GM13977 (cell line): ENCODE measurements around the gene ABCA1.
"Not testable (repeated sequence)": the region's sequence is repeated elsewhere in the genome, so short reads cannot be mapped to it uniquely, and the experiment has no call there.

Source experiments
- DNase-seq: peaks from one replicate; pipeline ENCODE4 v3.0.0; 2012; ENCODE audit warnings: low spot score
- in situ Hi-C: fragments of 300-500 bp; cut with MboI; formaldehyde crosslinking; loops from one replicate; pipeline ENCODE4 v1.12.0; 2022; ENCODE audit warnings: low sequenced_read_pairs, low pct_unique_long_range_greater_than_20kb, mixed read lengths, inconsistent platforms; ENCODE audit not compliant: unreplicated experiment
- TF ChIP-seq, protein P1 (sequence below): IDR thresholded peaks from 2 replicates; pipeline ENCODE4 v1.5.1; 2012; ENCODE audit warnings: mild to moderate bottlenecking, control low read depth; ENCODE audit not compliant: insufficient read depth; ENCODE audit errors: extremely low read depth, missing control alignments

The ABCA1 gene

DNA sequence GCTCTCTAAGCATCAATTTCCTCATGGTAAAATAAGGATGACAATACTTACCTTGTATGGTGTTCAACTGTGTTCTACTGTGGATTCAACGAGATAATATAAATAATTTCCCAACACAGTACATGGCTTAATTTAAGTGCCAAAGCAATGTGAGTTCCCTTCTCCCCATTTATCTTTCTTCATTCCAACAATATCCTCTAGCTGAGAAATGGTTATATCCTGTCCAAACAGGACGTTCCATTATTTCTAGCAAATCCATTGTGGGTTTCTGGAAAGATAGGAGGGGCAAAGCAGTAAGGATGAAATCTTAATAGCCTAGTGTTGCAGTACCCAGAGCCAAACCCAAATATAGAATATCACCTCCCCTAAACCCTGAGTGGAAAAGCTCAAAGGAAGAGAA lies 22.0 kb downstream of the ABCA1 start:
- no peak for DNase-seq
- in situ Hi-C loops, result no loop called here
- TF ChIP-seq, protein P1, sequence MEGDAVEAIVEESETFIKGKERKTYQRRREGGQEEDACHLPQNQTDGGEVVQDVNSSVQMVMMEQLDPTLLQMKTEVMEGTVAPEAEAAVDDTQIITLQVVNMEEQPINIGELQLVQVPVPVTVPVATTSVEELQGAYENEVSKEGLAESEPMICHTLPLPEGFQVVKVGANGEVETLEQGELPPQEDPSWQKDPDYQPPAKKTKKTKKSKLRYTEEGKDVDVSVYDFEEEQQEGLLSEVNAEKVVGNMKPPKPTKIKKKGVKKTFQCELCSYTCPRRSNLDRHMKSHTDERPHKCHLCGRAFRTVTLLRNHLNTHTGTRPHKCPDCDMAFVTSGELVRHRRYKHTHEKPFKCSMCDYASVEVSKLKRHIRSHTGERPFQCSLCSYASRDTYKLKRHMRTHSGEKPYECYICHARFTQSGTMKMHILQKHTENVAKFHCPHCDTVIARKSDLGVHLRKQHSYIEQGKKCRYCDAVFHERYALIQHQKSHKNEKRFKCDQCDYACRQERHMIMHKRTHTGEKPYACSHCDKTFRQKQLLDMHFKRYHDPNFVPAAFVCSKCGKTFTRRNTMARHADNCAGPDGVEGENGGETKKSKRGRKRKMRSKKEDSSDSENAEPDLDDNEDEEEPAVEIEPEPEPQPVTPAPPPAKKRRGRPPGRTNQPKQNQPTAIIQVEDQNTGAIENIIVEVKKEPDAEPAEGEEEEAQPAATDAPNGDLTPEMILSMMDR, result no peak

DNA sequence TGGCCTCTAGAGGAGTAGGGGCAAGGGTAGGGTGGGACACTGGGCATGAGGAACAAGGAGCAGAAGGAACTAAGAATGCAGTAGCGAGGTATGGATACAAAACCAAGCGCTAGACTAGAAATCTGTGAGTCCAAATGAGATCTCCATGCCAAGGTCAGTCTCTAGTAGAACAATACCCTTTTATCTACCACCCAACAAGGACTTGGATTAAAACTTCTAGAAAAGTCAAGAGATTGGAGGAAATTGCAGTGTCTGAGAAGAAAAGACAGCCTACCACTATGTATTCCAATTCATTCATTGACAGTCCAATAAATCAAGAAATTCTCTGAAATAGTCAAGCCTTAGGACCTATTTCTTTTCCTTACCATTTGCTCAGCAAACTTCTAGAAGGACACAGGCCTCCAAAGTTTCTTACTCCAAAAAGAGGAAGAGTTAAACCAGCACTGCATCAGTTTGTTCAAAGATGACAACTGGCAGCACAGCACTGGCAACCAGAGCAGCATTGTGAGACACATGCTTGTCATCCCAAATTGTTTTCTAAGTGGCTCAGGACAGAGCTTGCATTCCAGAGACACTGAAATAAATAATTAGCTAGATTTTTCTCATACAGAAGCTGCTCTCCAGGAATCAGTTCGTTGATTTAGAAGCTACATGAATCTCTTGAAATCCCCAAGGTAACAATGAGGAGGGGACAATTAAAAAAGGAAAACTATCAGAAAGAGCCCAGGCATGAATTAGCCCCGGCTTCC lies 22.6 kb downstream of the ABCA1 start:
- TF ChIP-seq, protein P1, result no peak
- DNase-seq, result no peak
- in situ Hi-C loops, result no loop called here

DNA sequence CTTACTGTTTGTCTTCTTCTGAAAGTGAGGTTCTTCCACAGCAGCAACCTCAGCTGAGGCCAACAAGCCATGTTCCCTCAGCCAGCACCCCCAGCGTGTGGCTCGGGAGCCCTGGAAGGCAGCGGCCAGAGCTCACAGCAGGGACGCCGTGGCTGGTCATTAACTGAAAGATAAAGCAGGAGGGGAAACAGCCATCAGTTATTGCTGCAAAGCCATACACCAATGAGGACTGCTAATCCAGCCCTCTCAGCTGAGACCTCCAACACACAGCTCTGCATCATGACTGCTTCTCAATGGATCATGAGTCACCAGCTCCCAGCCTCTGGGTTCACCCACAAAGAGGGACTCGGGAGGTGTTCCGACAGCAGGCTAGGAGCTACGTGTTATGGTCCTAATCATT lies 24.3 kb downstream of the ABCA1 start:
- TF ChIP-seq, protein P1, result no peak
- no peak for DNase-seq
- in situ Hi-C loops, result no loop called here

DNA sequence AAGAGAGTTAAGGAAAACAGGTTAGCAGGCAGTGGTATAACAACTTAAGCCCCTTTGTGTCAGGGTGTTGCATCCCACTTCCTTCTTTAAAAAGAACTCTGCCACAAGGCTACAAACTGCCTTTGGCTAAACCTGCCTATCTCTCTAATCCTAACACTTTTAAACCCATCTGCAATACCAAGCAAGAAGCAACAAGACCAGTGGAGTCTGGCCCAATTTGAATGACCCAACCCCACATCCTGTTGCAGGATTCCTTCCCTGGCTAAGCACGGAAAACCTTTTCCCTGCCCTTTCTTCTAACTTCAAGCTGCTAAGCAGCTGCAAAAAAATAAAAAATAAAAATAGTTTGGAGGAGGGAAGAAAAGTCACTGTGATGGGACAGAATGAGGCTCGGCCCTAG lies 27.1 kb downstream of the ABCA1 start:
- TF ChIP-seq, protein P1, result no peak
- in situ Hi-C loops, result no loop called here
- no peak for DNase-seq

DNA sequence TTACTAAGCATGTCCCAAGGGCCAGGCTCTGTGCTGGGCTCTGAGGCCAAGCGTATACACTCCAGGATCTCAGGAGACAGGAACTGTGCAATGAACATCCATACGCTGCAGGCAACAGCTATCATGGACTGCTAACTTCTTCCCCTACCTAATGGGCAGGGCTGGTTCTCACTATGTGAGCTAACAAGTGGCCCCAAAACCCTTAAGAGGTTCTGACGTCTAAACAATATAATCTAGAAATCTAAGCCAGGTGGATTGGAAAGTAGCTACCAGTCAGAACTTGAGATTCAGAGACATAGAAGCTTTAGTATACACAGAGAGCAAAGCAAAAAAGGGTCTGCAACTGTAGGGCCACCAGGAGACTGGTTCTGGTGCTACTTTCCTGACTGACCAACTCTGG lies 27.6 kb downstream of the ABCA1 start:
- in situ Hi-C loops, result no loop called here
- TF ChIP-seq, protein P1, result no peak
- no peak for DNase-seq

DNA sequence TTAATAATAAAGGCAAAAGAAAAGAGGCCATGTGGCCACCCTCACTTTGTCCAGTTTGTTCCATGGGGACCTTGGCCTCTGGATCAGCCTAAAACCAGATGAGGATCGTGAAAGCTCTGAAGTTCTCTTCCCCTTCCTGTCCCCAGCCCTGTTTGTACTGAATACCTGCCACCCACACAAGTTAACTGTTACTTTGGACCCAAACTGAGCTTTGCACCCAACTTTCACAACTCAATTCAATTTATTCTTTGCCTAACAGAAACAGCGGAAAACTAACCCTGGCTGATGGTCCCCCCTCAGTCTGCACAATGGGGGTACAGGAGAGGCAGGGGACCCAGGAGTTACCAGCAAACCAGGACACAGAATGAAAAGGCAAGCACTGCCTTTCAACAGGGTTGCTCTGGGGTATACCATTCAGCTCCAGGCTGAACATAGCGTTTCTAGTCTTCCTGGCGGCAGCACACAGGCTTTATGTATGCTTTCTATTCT lies 28.2 kb downstream of the ABCA1 start:
- in situ Hi-C loops, result no loop called here
- no peak for DNase-seq

DNA sequence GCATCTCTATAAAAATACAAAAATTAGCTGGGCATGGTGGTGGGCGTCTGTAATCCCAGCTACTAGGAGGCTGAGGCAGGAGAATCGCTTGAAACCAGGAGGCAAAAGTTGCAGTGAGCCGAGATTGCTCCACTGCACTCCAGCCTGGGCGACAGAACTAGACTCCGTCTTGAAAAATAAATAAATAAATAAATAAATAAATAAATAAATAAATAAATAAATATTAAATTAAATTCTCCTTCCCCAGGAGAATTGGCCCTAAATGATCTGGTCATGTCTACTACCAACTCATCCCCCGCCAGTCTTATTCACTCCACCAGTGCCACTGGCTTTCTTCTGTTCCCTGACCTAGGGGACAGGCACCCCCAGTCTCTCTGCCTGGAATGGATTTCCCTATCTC lies 29.6 kb downstream of the ABCA1 start:
- in situ Hi-C loops, DNase-seq: not testable (repeated sequence)

More for the DNA sequence above, 28.2 kb downstream of the ABCA1 start:
- TF ChIP-seq, protein P1, result no peak
